Measurements from ENCODE around the gene NLRP1.

Gene NLRP1

GRCh38 chr17:5624211-5624610, 39.9 kb upstream of the NLRP1 start:
- no peak for DNase-seq

GRCh38 chr17:5621729-5622128, 37.4 kb upstream of the NLRP1 start:
- no peaks in the 10 kb centered on the region for H3K4me1 ChIP-seq
- H3K27ac ChIP-seq: no peak overlapping the region
- H3K27me3 ChIP-seq: peaks cover 0 to 37% of the 10 kb centered on the region in 2 donors
- no peaks in the 10 kb centered on the region for H3K36me3 ChIP-seq
- intact Hi-C loops (cut with DNase I; ENCODE audit: low total_unique reads): loop anchor here (10.0 kb wide), 1 partner anchor 673 kb away; no protein-coding TSS in a partner anchor
- no peaks in the 10 kb centered on the region for H3K9me3 ChIP-seq
- H3K4me3 ChIP-seq: no peak overlapping the region
- DNase-seq: no peak
- no peak for TF ChIP-seq CTCF (IDR thresholded peaks at IDR 0.05)

More at GRCh38 chr17:5624211-5624610, 39.9 kb upstream of the NLRP1 start:
- H3K27ac ChIP-seq: no peak overlapping the region
- TF ChIP-seq CTCF (IDR thresholded peaks at IDR 0.05): no peak
- no peaks in the 10 kb centered on the region for H3K9me3 ChIP-seq
- H3K36me3 ChIP-seq: no peaks in the 10 kb centered on the region
- peaks cover 0 to 34% of the 10 kb centered on the region in 2 donors for H3K27me3 ChIP-seq
- no peaks in the 10 kb centered on the region for H3K4me1 ChIP-seq
- intact Hi-C loops (cut with DNase I; ENCODE audit: low total_unique reads): loop anchor here (10.0 kb wide), 1 partner anchor 671 kb away; no protein-coding TSS in a partner anchor
- no peak overlapping the region for H3K4me3 ChIP-seq

GRCh38 chr17:5621026-5621425, 36.7 kb upstream of the NLRP1 start:
- Histone ChIP-seq H3K4me1 (no peaks in the 10 kb centered on the region), H3K27ac (no peak overlapping the region), H3K36me3 (no peaks in the 10 kb centered on the region), H3K27me3 (peaks cover 0 to 37% of the 10 kb centered on the region in 2 donors), H3K9me3 (no peaks in the 10 kb centered on the region), H3K4me3 (no peak overlapping the region)
- intact Hi-C loops (cut with DNase I; ENCODE audit: low total_unique reads): loop anchor here (10.0 kb wide), 1 partner anchor 674 kb away; no protein-coding TSS in a partner anchor
- DNase-seq: no peak
- no peak for TF ChIP-seq CTCF (IDR thresholded peaks at IDR 0.05)

GRCh38 chr17:5619088-5619740, 34.9 kb upstream of the NLRP1 start:
- peaks cover 0 to 32% of the 10 kb centered on the region in 2 donors for H3K27me3 ChIP-seq
- H3K36me3 ChIP-seq: no peaks in the 10 kb centered on the region
- intact Hi-C loops (cut with DNase I; ENCODE audit: low total_unique reads): no loop called here
- H3K9me3 ChIP-seq: no peaks in the 10 kb centered on the region
- no peaks in the 10 kb centered on the region for H3K4me1 ChIP-seq
- H3K4me3 ChIP-seq: no peak overlapping the region
- no peak for TF ChIP-seq CTCF (IDR thresholded peaks at IDR 0.05)
- no peak for DNase-seq
- no peak overlapping the region for H3K27ac ChIP-seq

GRCh38 chr17:5618476-5618875, 34.2 kb upstream of the NLRP1 start:
- H3K27me3 ChIP-seq: peaks cover 0 to 32% of the 10 kb centered on the region in 2 donors
- H3K4me3 ChIP-seq: no peak overlapping the region
- H3K9me3 ChIP-seq: no peaks in the 10 kb centered on the region
- intact Hi-C loops (cut with DNase I; ENCODE audit: low total_unique reads): no loop called here
- DNase-seq: no peak
- H3K36me3 ChIP-seq: no peaks in the 10 kb centered on the region
- H3K4me1 ChIP-seq: no peaks in the 10 kb centered on the region
- H3K27ac ChIP-seq: no peak overlapping the region
- no peak for TF ChIP-seq CTCF (IDR thresholded peaks at IDR 0.05)

All from tibial artery (tissue), 4 donors.